PC-9 (cell line): ENCODE results near the gene HOXB5. TPM values are rescaled to one million over a fixed set of nuclear protein-coding genes. Genes with fewer than 3 reads are reported as not detected.

ENCODE experiments used
- BruUV-seq: library from RNA; stranded (reverse); fragments of 400-500 nt; replicated peaks from 2 replicates; lab custom pipeline; 2021; lab: Mats Ljungman, UMichigan
- CTCF ChIA-PET: fragments of 300-600 bp; sonication (Branson Sonifier 250); formaldehyde crosslinking; loops from one replicate; lab custom pipeline; 2022; ENCODE audit warnings: antibody characterized with exemption; lab: Charles Lee
- POLR2A ChIA-PET: fragments of 300-600 bp; sonication (Branson Sonifier 250); formaldehyde crosslinking; loops from one replicate; lab custom pipeline; 2022; ENCODE audit warnings: antibody characterized with exemption; ENCODE audit not compliant: unreplicated experiment; lab: Charles Lee
- DNase-seq, 2 experiments: peaks; one replicate each; pipeline versions ENCODE4 v3.0.0 to v3.0.0-alpha.2; 2015 to 2022; ENCODE audit warnings: mixed read lengths in 1 of 2
- H2AFZ ChIP-seq: fragments of 200-600 bp; sonication (generic); 2 replicates; pipeline ENCODE4 v1.8.1; 2017; ENCODE audit warnings: antibody characterized with exemption
- H3F3A ChIP-seq: fragments of 200-600 bp; sonication (generic); 2 replicates; pipeline ENCODE4 v1.8.1; 2017; ENCODE audit warnings: antibody characterized with exemption, mild to moderate bottlenecking, low read depth; ENCODE audit not compliant: insufficient read depth
- H3K27ac ChIP-seq: fragments of 200-600 bp; sonication (generic); 2 replicates; pipeline ENCODE4 v1.6.1; 2016; ENCODE audit warnings: mixed run types
- H3K27me3 ChIP-seq: fragments of 200-600 bp; sonication (generic); 2 replicates; pipeline ENCODE4 v1.6.1; 2016; ENCODE audit warnings: low read depth, mixed run types; ENCODE audit not compliant: insufficient read depth
- H3K36me3 ChIP-seq: fragments of 200-600 bp; sonication (generic); 2 replicates; pipeline ENCODE4 v1.6.1; 2016; ENCODE audit warnings: low read depth, mixed run types
- H3K4me1 ChIP-seq: fragments of 200-600 bp; sonication (generic); replicated peaks from 2 replicates; pipeline ENCODE4 v1.6.1; 2016; ENCODE audit warnings: mixed run types; ENCODE audit not compliant: insufficient read depth
- H3K4me2 ChIP-seq: fragments of 200-600 bp; sonication (generic); 2 replicates; pipeline ENCODE4 v1.6.1; 2017; ENCODE audit warnings: mixed run types
- H3K4me3 ChIP-seq: fragments of 200-600 bp; sonication (generic); 2 replicates; pipeline ENCODE4 v1.6.1; 2016; ENCODE audit warnings: mixed run types
- H3K79me2 ChIP-seq: fragments of 200-600 bp; sonication (generic); 2 replicates; pipeline ENCODE4 v1.6.1; 2017; ENCODE audit warnings: low read depth, mixed run types
- H3K9me2 ChIP-seq: fragments of 200-600 bp; sonication (generic); 2 replicates; pipeline ENCODE4 v1.8.1; 2017; ENCODE audit warnings: mild to moderate bottlenecking; ENCODE audit not compliant: insufficient read depth
- H3K9me3 ChIP-seq: fragments of 200-600 bp; sonication (generic); 2 replicates; pipeline ENCODE4 v1.8.1; 2016; ENCODE audit warnings: low read depth; ENCODE audit not compliant: insufficient read depth
- H4K20me1 ChIP-seq: fragments of 200-600 bp; sonication (generic); 2 replicates; pipeline ENCODE4 v1.8.1; 2017; ENCODE audit not compliant: insufficient read depth
- EZH2 ChIP-seq: fragments of 200-600 bp; sonication (generic); IDR thresholded peaks from 2 replicates; pipeline ENCODE4 v1.8.0; 2017; ENCODE audit warnings: antibody characterized with exemption, low read depth
- intact Hi-C: fragments of 100-400 bp; cut with micrococcal nuclease; formaldehyde crosslinking; loops from one replicate; pipeline ENCODE4 v1.10.0; 2022; ENCODE audit not compliant: unreplicated experiment
- total RNA-seq: library from RNA; stranded (reverse); gene quantifications from 2 replicates; pipeline ENCODE4 v1.2.3, GENCODE V29; 2021
- TF ChIP-seq, protein P1 (sequence below): fragments of 200-600 bp; sonication (generic); conservative IDR thresholded peaks from 2 replicates; pipeline ENCODE4 v1.6.1; 2017; ENCODE audit warnings: mixed run types, antibody characterized with exemption, mild to moderate bottlenecking, moderate library complexity

Gene HOXB5
- total RNA-seq, 1 experiment from 2014 or later, result 12.9 TPM

DNA sequence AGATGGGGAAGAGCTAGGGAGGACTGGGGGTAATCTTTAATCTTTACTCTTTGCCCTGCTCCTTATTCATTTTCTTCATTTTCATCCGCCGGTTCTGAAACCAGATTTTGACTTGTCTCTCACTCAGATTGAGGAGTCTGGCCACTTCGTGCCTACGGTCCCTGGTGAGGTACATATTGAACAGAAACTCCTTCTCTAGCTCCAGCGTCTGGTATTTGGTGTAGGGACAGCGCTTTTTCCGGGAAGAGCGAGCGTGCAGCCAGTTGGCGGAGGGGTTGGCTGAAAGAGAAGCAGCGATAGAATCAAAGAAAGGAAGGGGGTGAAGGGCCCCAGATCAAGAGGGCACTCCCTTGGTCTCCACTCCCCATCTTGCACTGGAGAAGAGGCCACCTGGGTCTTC, 29.3 kb upstream of the HOXB5 start:
- intact Hi-C loops, result no loop called here
- Histone ChIP-seq H3K9me3 (no peaks in the 10 kb centered on the region), H3K4me3 (no peak overlapping the region), H3K79me2 (no peaks in the 10 kb centered on the region), H3F3A (peaks cover 13% of the 10 kb centered on the region; the same call in 1 of the 2 replicates), H3K4me1 (peaks cover 8% of the 10 kb centered on the region; the same call in 1 of the 2 replicates), H3K36me3 (no peaks in the 10 kb centered on the region), H3K27me3 (no peaks in the 10 kb centered on the region), H4K20me1 (no peaks in the 10 kb centered on the region; the same call in 1 of the 2 replicates), H3K4me2 (no peak overlapping the region), H2AFZ (no peak overlapping the region), H3K9me2 (no peaks in the 10 kb centered on the region), H3K27ac (no peak overlapping the region)
- DNase-seq, result no peak
- ChIA-PET POLR2A (no interaction called here), CTCF (interaction anchor here (0.6 kb wide), 1 partner anchor 32 kb away, joined by 3 read pairs; no protein-coding TSS in a partner anchor)
- TF ChIP-seq EZH2, result no peak
- TF ChIP-seq, protein P1, sequence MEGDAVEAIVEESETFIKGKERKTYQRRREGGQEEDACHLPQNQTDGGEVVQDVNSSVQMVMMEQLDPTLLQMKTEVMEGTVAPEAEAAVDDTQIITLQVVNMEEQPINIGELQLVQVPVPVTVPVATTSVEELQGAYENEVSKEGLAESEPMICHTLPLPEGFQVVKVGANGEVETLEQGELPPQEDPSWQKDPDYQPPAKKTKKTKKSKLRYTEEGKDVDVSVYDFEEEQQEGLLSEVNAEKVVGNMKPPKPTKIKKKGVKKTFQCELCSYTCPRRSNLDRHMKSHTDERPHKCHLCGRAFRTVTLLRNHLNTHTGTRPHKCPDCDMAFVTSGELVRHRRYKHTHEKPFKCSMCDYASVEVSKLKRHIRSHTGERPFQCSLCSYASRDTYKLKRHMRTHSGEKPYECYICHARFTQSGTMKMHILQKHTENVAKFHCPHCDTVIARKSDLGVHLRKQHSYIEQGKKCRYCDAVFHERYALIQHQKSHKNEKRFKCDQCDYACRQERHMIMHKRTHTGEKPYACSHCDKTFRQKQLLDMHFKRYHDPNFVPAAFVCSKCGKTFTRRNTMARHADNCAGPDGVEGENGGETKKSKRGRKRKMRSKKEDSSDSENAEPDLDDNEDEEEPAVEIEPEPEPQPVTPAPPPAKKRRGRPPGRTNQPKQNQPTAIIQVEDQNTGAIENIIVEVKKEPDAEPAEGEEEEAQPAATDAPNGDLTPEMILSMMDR, result no peak
- no TSS peak for BruUV-seq

DNA sequence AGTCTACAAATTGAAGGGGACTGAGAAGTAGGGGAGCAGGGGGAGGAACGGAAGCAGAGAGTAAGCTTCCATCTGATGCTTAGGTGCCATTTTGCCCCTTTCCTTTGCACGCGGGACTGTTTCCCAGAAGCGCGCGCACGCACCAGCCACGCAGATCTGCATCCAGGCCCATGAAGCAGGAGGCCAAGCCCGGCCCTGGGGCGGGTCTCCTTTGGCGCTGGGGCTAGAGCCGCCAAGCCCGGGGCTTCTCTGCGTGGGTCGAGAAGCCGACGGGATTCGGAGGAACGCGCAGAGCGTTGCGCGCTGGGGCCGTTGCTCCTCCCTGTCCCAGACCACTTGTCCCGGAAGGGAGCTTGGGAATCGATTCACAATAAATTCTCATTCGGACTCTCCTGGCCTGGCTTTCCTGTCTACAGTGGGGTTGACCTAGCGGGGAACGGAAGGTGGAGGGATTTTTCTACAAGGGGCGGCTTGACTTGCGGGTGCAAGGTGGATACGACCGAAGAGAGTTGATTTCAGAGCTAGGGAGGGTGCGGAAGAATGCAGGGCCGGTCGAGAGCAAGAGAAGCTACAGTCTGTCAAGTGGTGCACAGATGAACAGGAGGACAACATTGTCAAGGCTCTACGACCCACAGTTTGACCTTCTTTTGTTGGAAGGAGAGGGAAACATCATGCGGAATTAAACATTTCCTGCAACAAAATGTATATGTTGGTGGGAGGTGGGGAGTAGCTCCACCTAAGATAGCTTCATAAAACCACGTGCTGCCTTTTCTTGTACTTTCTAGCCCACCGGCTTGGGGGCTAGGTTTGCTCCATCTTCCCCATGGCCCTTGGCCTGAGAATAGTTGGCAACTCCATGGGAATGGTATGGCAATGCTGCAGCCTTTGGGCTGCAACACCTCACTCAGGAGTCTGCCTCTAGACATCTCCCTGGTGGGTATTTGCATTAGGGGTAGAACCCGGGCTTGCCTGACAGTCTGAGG, 28.1 kb upstream of the HOXB5 start:
- POLR2A ChIA-PET, result no interaction called here
- H3K27ac ChIP-seq, result no peak overlapping the region
- intact Hi-C loops, result no loop called here
- TF ChIP-seq, protein P1, result no peak
- TF ChIP-seq EZH2, result no peak
- H2AFZ ChIP-seq, result no peak overlapping the region
- H3K9me3 ChIP-seq, result no peaks in the 10 kb centered on the region
- peaks cover 13% of the 10 kb centered on the region; the same call in 1 of the 2 replicates for H3F3A ChIP-seq
- H3K36me3 ChIP-seq, result no peaks in the 10 kb centered on the region
- H3K79me2 ChIP-seq, result no peaks in the 10 kb centered on the region
- BruUV-seq, result no TSS peak
- no peaks in the 10 kb centered on the region for H3K9me2 ChIP-seq
- DNase-seq, result no peak
- H3K4me3 ChIP-seq, result no peak overlapping the region
- H3K27me3 ChIP-seq, result no peaks in the 10 kb centered on the region
- CTCF ChIA-PET, result interaction anchor here (0.5 to 0.8 kb wide), 2 partner anchors 270 to 404 kb away, joined by 6 to 11 read pairs; no protein-coding TSS in a partner anchor
- H4K20me1 ChIP-seq, result no peaks in the 10 kb centered on the region; the same call in 1 of the 2 replicates
- peaks cover 4% of the 10 kb centered on the region; the same call in 1 of the 2 replicates for H3K4me1 ChIP-seq
- no peak overlapping the region for H3K4me2 ChIP-seq

DNA sequence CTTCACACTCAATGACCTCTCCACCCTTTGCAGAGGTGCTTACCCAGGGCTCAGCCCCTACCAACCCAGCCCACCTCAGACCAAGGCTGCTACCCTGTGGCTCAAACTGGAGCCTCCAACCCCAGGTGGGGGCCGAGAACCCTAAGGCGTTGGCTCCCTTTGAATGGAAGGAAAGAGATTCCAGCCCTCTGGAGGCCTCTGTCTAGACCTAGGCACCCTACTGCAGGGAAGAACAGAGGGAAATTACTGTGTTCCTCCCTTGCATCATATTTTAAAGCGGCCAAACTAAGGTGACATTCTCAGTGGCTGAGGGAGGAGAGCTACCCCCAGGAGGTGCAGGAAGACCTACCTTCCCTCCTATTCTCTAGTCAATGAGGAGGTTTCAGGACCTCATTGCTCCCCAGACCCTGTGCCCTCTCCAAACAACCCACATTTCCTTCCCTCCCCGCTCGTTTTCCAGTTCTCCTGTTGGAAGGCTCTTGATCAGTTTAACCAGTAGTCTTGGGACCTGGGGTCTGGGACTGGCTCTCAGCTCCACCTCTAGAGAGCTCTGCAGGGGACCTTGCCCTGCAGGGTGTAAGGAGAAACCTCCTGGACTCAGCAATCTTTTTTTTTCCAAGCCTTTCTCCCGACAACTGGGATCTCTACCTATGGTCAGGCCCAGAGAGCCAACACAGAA, 27.0 kb upstream of the HOXB5 start:
- Histone ChIP-seq H3K27ac (no peak overlapping the region), H2AFZ (no peak overlapping the region), H3F3A (peaks cover 8% of the 10 kb centered on the region; the same call in 1 of the 2 replicates), H4K20me1 (no peaks in the 10 kb centered on the region; the same call in 1 of the 2 replicates), H3K36me3 (no peaks in the 10 kb centered on the region), H3K27me3 (no peaks in the 10 kb centered on the region), H3K9me3 (no peaks in the 10 kb centered on the region), H3K4me3 (no peak overlapping the region), H3K9me2 (no peaks in the 10 kb centered on the region), H3K79me2 (no peaks in the 10 kb centered on the region), H3K4me2 (no peak overlapping the region), H3K4me1 (0 out of 2 replicates have a peak, but pooled peaks cover 4% of the 10 kb centered on the region)
- POLR2A ChIA-PET, result no interaction called here
- intact Hi-C loops, result no loop called here
- TF ChIP-seq EZH2, result no peak
- TF ChIP-seq, protein P1, result no peak
- CTCF ChIA-PET, result no interaction called here
- DNase-seq, result no peak
- no TSS peak for BruUV-seq
